GM04504 (cell line): Measurements from ENCODE around the gene RRBP1.

ENCODE experiments used
- DNase-seq: peaks from one replicate; pipeline ENCODE4 v3.0.0-alpha.2; 2012; ENCODE audit warnings: low read depth

Gene RRBP1

GRCh38 chr20:17571153-17571527 is 110.9 kb downstream of the RRBP1 start:
- DNase-seq: no peak

GRCh38 chr20:17570347-17571152 is 111.5 kb downstream of the RRBP1 start:
- DNase-seq: no peak

- DNase-seq: peak; percentile 87
Measured at GRCh38 chr20:17569616-17570346, 112.3 kb downstream of the RRBP1 start, which contains the start of gene DSTN. DSTN (plus strand) TSS chr20:17570075; CDS start chr20:17570209, 134 bp downstream.

- peak; percentile 98 for DNase-seq
Measured at GRCh38 chr20:17568972-17569521, 113.0 kb downstream of the RRBP1 start.

GRCh38 chr20:17568045-17568788 is 113.8 kb downstream of the RRBP1 start:
- no peak for DNase-seq

- DNase-seq: no peak
Measured at GRCh38 chr20:17566345-17566744, 115.7 kb downstream of the RRBP1 start.

GRCh38 chr20:17565169-17565845 is 116.7 kb downstream of the RRBP1 start:
- DNase-seq: no peak
